Calu3 (cell line): Measurements from ENCODE around the gene NIPBL. TPM values are rescaled to one million over a fixed set of nuclear protein-coding genes. Genes with fewer than 3 reads are reported as not detected.

ENCODE experiments used
- BruUV-seq: library from RNA; stranded (reverse); fragments of 400-500 nt; replicated peaks from 2 replicates; lab custom pipeline; 2021; lab: Mats Ljungman, UMichigan
- CTCF ChIA-PET: fragments of 300-600 bp; sonication (Branson Sonifier 250); formaldehyde crosslinking; loops from one replicate; lab custom pipeline; 2022; ENCODE audit warnings: antibody characterized with exemption; lab: Charles Lee
- DNase-seq: peaks from one replicate; pipeline ENCODE4 v3.0.0; 2022
- H3K27ac Mint-ChIP-seq: one replicate; pipeline ENCODE4 v1.8.0; 2022; ENCODE audit warnings: mixed read lengths; ENCODE audit not compliant: unreplicated experiment
- H3K27me3 Mint-ChIP-seq: one replicate; pipeline ENCODE4 v1.8.0; 2022; ENCODE audit warnings: mixed read lengths; ENCODE audit not compliant: unreplicated experiment
- H3K36me3 Mint-ChIP-seq: one replicate; pipeline ENCODE4 v1.8.0; 2022; ENCODE audit warnings: mild to moderate bottlenecking, moderate library complexity, mixed read lengths; ENCODE audit not compliant: insufficient read depth, unreplicated experiment
- H3K4me1 Mint-ChIP-seq: one replicate; pipeline ENCODE4 v1.8.0; 2022; ENCODE audit warnings: mild to moderate bottlenecking, low read depth, mixed read lengths; ENCODE audit not compliant: unreplicated experiment
- H3K4me3 Mint-ChIP-seq: one replicate; pipeline ENCODE4 v1.8.0; 2022; ENCODE audit warnings: mild to moderate bottlenecking, low read depth, moderate library complexity, mixed read lengths; ENCODE audit not compliant: unreplicated experiment
- H3K9me3 Mint-ChIP-seq: one replicate; pipeline ENCODE4 v1.8.0; 2022; ENCODE audit warnings: low read depth, mixed read lengths; ENCODE audit not compliant: unreplicated experiment
- CTCF ChIP-seq: fragments of 200-600 bp; IDR thresholded peaks from one replicate; pipeline ENCODE4 v1.8.0; 2022; ENCODE audit warnings: antibody characterized with exemption; ENCODE audit not compliant: unreplicated experiment
- intact Hi-C: fragments of 100-400 bp; cut with micrococcal nuclease; formaldehyde crosslinking; loops from one replicate; pipeline ENCODE4 v1.10.0; 2022; ENCODE audit not compliant: unreplicated experiment
- total RNA-seq: library from RNA; stranded (reverse); gene quantifications from 2 replicates; pipeline ENCODE4 v1.2.3, GENCODE V29; 2022

NIPBL gene
- total RNA-seq, 1 experiment from 2014 or later: 53.2 TPM

GRCh38 chr5:36945687-36946086, 69.1 kb downstream of the NIPBL start:
- CTCF ChIA-PET: interaction anchor here (1.6 kb wide), 1 partner anchor 75 kb away, joined by 3 read pairs; no protein-coding TSS in a partner anchor
- no peaks in the 10 kb centered on the region for H3K9me3 Mint-ChIP-seq
- TF ChIP-seq CTCF: no peak
- H3K4me1 Mint-ChIP-seq: peaks cover 34% of the 10 kb centered on the region
- H3K27ac Mint-ChIP-seq: no peak overlapping the region
- H3K27me3 Mint-ChIP-seq: no peaks in the 10 kb centered on the region
- no TSS peak for BruUV-seq
- no peak for DNase-seq
- no peaks in the 10 kb centered on the region for H3K36me3 Mint-ChIP-seq
- intact Hi-C loops: no loop called here
- H3K4me3 Mint-ChIP-seq: no peak overlapping the region

GRCh38 chr5:36946101-36946500, 69.5 kb downstream of the NIPBL start:
- no TSS peak for BruUV-seq
- intact Hi-C loops: no loop called here
- H3K4me1 Mint-ChIP-seq: peaks cover 34% of the 10 kb centered on the region
- no peak for DNase-seq
- no peak overlapping the region for H3K4me3 Mint-ChIP-seq
- CTCF ChIA-PET: interaction anchor here (1.6 kb wide), 1 partner anchor 75 kb away, joined by 3 read pairs; no protein-coding TSS in a partner anchor
- TF ChIP-seq CTCF: no peak
- H3K27ac Mint-ChIP-seq: no peak overlapping the region
- no peaks in the 10 kb centered on the region for H3K9me3 Mint-ChIP-seq
- no peaks in the 10 kb centered on the region for H3K36me3 Mint-ChIP-seq
- no peaks in the 10 kb centered on the region for H3K27me3 Mint-ChIP-seq

GRCh38 chr5:36948041-36948440, 71.5 kb downstream of the NIPBL start:
- BruUV-seq: no TSS peak
- Mint-ChIP-seq H3K27ac (no peak overlapping the region), H3K4me1 (peaks cover 42% of the 10 kb centered on the region), H3K36me3 (no peaks in the 10 kb centered on the region), H3K27me3 (no peaks in the 10 kb centered on the region), H3K4me3 (no peak overlapping the region), H3K9me3 (no peaks in the 10 kb centered on the region)
- CTCF ChIA-PET: no interaction called here
- intact Hi-C loops: no loop called here
- no peak for TF ChIP-seq CTCF
- no peak for DNase-seq

- intact Hi-C loops: no loop called here
- BruUV-seq: no TSS peak
- no peak overlapping the region for H3K27ac Mint-ChIP-seq
- TF ChIP-seq CTCF: no peak
- H3K4me1 Mint-ChIP-seq: peaks cover 40% of the 10 kb centered on the region
- no peaks in the 10 kb centered on the region for H3K36me3 Mint-ChIP-seq
- H3K9me3 Mint-ChIP-seq: no peaks in the 10 kb centered on the region
- H3K4me3 Mint-ChIP-seq: no peak overlapping the region
- no peak for DNase-seq
- CTCF ChIA-PET: no interaction called here
- H3K27me3 Mint-ChIP-seq: no peaks in the 10 kb centered on the region
Observed at GRCh38 chr5:36948650-36949049, 72.1 kb downstream of the NIPBL start.
